Cardiac muscle cell (in vitro differentiated cells and primary cell): Measurements from ENCODE around the gene PELI2. TPM values are rescaled to one million over a fixed set of nuclear protein-coding genes. Genes with fewer than 3 reads are reported as not detected.
A peak's percentile ranks its signal among the peaks of the same experiment; 100 is the strongest.

Source experiments
- DNase-seq, 2 donors: peaks; one replicate each; pipeline versions ENCODE4 v3.0.0 to v3.0.0-alpha.2; 2010 to 2017; ENCODE audit warnings: low read depth in 1 of 2, low spot score in 1 of 2
- H3K27ac ChIP-seq: fragments of 200-600 bp; sonication (generic); 2 replicates; pipeline ENCODE4 v1.5.1; 2016
- H3K27me3 ChIP-seq: fragments of 200-600 bp; sonication (generic); 2 replicates; pipeline ENCODE4 v1.6.0; 2016; ENCODE audit warnings: control low read depth
- H3K36me3 ChIP-seq: fragments of 200-600 bp; sonication (generic); 2 replicates; pipeline ENCODE4 v1.5.1; 2016; ENCODE audit warnings: control low read depth
- H3K4me1 ChIP-seq: fragments of 200-600 bp; sonication (generic); 2 replicates; pipeline ENCODE4 v1.8.1; 2017; ENCODE audit warnings: low read depth, mild to moderate bottlenecking, mixed run types
- H3K4me3 ChIP-seq: fragments of 200-600 bp; sonication (generic); 2 replicates; pipeline ENCODE4 v1.5.1; 2016; ENCODE audit warnings: mild to moderate bottlenecking
- H3K9me3 ChIP-seq: fragments of 200-600 bp; sonication (generic); 2 replicates; pipeline ENCODE4 v1.5.1; 2017; ENCODE audit warnings: low read depth, mild to moderate bottlenecking, control low read depth
- polyA plus RNA-seq: library from polyadenylated mRNA; unstranded; fragments of >200 nt; fragmentation: Nextera tagmentation; extraction: Ambion mirVana; gene quantifications from 2 replicates; pipeline ENCODE4 v1.2.1, GENCODE V29; 2016
- total RNA-seq: library from RNA; depleted of rRNA; stranded (reverse); fragments of >200 nt; gene quantifications from 2 replicates; pipeline ENCODE4 v1.2.3, GENCODE V29; 2016
- TF ChIP-seq, protein P1 (sequence below): IDR thresholded peaks from 2 replicates; pipeline ENCODE4 v1.5.1; 2012; ENCODE audit warnings: low read depth, mild to moderate bottlenecking, low read length

PELI2 gene
- total and polyA plus RNA-seq, 2 experiments from 2014 or later = 1.7 to 4.9 TPM

DNA sequence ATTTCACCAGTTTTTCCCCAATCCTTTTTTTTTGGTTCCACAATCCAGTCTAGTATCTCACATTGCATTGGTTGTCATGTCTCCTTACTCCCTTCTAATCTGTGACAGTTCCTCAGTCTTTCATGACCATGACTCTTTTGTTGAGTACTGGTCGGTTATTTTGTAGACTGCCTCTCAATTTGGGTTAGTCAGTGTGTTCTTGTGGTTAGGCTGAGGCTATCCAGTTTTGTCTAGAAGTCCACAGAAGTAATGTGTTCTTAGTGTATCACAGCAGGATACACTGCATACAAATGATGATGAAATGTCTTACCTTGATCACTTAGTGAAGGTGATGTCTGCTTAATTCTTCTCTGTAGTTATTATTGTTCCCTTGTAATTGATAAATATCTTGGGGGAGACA lies 24.8 kb downstream of the PELI2 start:
- Histone ChIP-seq H3K9me3 (no peaks in the 10 kb centered on the region), H3K36me3 (no peaks in the 10 kb centered on the region), H3K4me3 (no peak overlapping the region), H3K27me3 (no peaks in the 10 kb centered on the region), H3K4me1 (no peaks in the 10 kb centered on the region), H3K27ac (no peak overlapping the region)
- DNase-seq = no peak
- TF ChIP-seq, protein P1, sequence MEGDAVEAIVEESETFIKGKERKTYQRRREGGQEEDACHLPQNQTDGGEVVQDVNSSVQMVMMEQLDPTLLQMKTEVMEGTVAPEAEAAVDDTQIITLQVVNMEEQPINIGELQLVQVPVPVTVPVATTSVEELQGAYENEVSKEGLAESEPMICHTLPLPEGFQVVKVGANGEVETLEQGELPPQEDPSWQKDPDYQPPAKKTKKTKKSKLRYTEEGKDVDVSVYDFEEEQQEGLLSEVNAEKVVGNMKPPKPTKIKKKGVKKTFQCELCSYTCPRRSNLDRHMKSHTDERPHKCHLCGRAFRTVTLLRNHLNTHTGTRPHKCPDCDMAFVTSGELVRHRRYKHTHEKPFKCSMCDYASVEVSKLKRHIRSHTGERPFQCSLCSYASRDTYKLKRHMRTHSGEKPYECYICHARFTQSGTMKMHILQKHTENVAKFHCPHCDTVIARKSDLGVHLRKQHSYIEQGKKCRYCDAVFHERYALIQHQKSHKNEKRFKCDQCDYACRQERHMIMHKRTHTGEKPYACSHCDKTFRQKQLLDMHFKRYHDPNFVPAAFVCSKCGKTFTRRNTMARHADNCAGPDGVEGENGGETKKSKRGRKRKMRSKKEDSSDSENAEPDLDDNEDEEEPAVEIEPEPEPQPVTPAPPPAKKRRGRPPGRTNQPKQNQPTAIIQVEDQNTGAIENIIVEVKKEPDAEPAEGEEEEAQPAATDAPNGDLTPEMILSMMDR = no peak

DNA sequence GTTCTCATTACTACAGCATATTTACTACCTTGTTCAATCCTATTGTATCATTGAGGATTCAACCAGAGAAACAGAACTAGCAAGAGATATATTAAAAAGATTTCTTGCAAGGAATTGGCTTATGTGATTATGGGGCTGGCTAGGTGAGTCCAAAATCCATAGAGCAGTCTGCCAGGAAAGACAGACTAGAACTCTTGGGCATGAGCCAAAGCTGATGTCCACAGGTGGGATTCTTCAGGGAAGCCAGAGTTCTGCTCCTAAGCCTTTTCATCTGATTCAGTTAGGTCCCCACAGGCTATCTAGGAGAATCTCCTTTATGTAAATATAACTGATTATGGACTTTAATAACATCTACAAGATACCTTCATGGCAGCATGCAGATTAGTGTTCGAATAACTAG lies 26.0 kb downstream of the PELI2 start:
- TF ChIP-seq, protein P1 = no peak
- Histone ChIP-seq H3K4me3 (no peak overlapping the region), H3K36me3 (no peaks in the 10 kb centered on the region), H3K9me3 (no peaks in the 10 kb centered on the region), H3K4me1 (no peaks in the 10 kb centered on the region), H3K27me3 (no peaks in the 10 kb centered on the region), H3K27ac (no peak overlapping the region)
- no peak for DNase-seq

DNA sequence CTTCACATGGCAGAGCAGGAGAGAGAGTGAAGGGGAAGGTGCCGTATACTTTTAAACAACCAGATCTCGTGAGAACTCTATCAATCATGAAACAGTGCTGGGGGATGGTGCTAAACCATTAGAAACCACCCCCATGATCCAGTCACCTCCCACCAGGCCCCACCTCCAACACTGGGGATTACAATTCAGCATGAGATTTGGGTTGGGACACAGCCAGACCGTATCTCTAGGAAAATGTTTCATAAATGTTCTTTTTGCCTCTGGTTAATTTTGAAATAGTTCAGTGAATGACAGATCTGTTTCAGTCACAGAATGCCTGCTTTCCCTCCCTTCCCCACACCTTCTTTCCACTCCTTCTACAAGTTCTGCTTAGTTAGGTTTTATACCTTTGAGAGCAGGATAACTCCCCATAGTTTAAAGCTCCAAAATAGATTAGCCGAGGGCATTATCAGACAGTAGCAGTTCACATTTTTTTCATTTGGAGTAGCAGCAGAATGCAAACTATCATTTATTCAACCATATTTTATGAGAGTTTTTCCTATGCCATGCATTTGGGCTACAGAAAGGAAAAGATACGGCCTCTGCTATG lies 27.1 kb downstream of the PELI2 start:
- peak in 1 of 2 donors; percentile 63 for DNase-seq
- Histone ChIP-seq H3K27me3 (no peaks in the 10 kb centered on the region), H3K36me3 (no peaks in the 10 kb centered on the region), H3K4me1 (no peaks in the 10 kb centered on the region), H3K4me3 (no peak overlapping the region), H3K27ac (no peak overlapping the region), H3K9me3 (no peaks in the 10 kb centered on the region)
- TF ChIP-seq, protein P1 = no peak

DNA sequence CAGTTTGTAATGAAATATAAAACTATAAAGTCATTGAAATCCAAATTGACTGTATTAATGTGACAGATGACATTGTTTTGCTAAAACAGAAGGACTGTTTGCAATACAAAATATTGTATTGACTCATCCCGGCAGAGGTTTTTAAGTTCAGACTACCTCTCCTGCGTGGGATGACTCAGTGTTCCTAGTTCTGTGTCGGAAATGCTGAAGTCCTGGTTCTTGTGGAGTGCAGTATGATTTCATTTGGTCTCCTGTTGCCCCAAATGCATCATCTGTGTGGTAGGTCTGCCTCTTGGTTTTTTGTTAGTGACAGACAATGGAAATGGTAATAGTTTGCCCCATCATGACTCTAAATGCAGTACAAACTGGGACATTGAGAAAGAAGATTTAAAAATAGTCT lies 27.8 kb downstream of the PELI2 start:
- DNase-seq = peak in 1 of 2 donors; percentile 71
- no peak overlapping the region for H3K4me3 ChIP-seq
- TF ChIP-seq, protein P1 = no peak
- no peaks in the 10 kb centered on the region for H3K4me1 ChIP-seq
- no peaks in the 10 kb centered on the region for H3K36me3 ChIP-seq
- no peak overlapping the region for H3K27ac ChIP-seq
- no peaks in the 10 kb centered on the region for H3K27me3 ChIP-seq
- H3K9me3 ChIP-seq = no peaks in the 10 kb centered on the region

DNA sequence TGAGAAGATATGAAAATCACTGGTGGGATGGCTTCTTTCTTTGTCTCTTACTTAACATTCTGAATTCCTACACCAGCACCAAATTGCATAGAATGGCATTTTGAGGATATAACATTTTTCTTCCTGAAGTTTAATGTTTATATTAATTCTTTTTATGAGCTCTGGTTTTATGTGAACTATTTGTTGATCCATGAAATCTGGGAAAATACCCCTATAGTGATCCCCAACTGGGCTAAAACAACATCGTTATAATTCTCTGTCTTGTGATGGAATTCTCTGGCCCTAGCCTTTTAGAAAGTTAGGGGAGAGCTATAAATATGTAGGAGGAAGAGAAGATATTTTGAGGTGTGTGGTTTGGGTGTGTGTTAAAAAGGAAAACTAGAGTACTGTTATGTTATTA lies 29.2 kb downstream of the PELI2 start:
- TF ChIP-seq, protein P1 = no peak
- no peaks in the 10 kb centered on the region for H3K27me3 ChIP-seq
- no peak overlapping the region for H3K4me3 ChIP-seq
- no peak for DNase-seq
- H3K9me3 ChIP-seq = no peaks in the 10 kb centered on the region
- H3K36me3 ChIP-seq = no peaks in the 10 kb centered on the region
- no peaks in the 10 kb centered on the region for H3K4me1 ChIP-seq
- H3K27ac ChIP-seq = no peak overlapping the region
